Liver (tissue), 9 donors: Measurements from ENCODE around the gene CIB4. TPM values are rescaled to one million over a fixed set of nuclear protein-coding genes. Genes with fewer than 3 reads are reported as not detected.

Experiments
- DNase-seq: peaks from one replicate; pipeline ENCODE4 v3.0.0-alpha.2; 2017; ENCODE audit warnings: low spot score
- H3K27ac ChIP-seq, 2 donors: one replicate each; pipeline ENCODE4 v1.7.0; 2013; ENCODE audit warnings: inconsistent platforms in 2 of 2, low read length in 2 of 2, control low read depth in 1 of 2, low read depth in 1 of 2, mild to moderate bottlenecking in 1 of 2
- H3K27me3 ChIP-seq, 4 donors: one replicate each; pipeline versions ENCODE4 v1.6.1 to v1.7.0; 2013; ENCODE audit warnings: low read length in 3 of 4, inconsistent platforms in 1 of 4, mild to moderate bottlenecking in 1 of 4, moderate library complexity in 1 of 4; ENCODE audit not compliant: control insufficient read depth in 4 of 4, insufficient read depth in 4 of 4
- H3K36me3 ChIP-seq, 4 donors: one replicate each; pipeline versions ENCODE4 v1.6.1 to v1.7.0; 2013; ENCODE audit warnings: low read length in 3 of 4, mild to moderate bottlenecking in 3 of 4, low read depth in 1 of 4, moderate library complexity in 1 of 4; ENCODE audit not compliant: control insufficient read depth in 4 of 4, insufficient read depth in 3 of 4
- H3K4me1 ChIP-seq, 4 donors: one replicate each; pipeline versions ENCODE4 v1.6.1 to v1.7.0; 2013; ENCODE audit warnings: low read length in 3 of 4, mild to moderate bottlenecking in 3 of 4, moderate library complexity in 1 of 4; ENCODE audit not compliant: control insufficient read depth in 4 of 4, insufficient read depth in 4 of 4
- H3K4me3 ChIP-seq, 3 donors: one replicate each; pipeline versions ENCODE4 v1.6.1 to v1.7.0; 2013; ENCODE audit warnings: low read length in 3 of 3, control low read depth in 1 of 3, low read depth in 1 of 3, mild to moderate bottlenecking in 1 of 3
- H3K9ac ChIP-seq, 2 donors: one replicate each; pipeline ENCODE4 v1.7.0; 2013; ENCODE audit warnings: low read length in 2 of 2, mild to moderate bottlenecking in 2 of 2, moderate library complexity in 2 of 2, control low read depth in 1 of 2, low read depth in 1 of 2
- H3K9me3 ChIP-seq, 4 donors: one replicate each; pipeline versions ENCODE4 v1.6.1 to v1.7.0; 2013; ENCODE audit warnings: low read length in 3 of 4; ENCODE audit not compliant: control insufficient read depth in 4 of 4
- ATF3 ChIP-seq: IDR thresholded peaks from 2 replicates; pipeline ENCODE4 v1.6.1; 2016; ENCODE audit warnings: antibody characterized with exemption
- EGR1 ChIP-seq, 2 donors: IDR thresholded peaks; 2 replicates each; pipeline ENCODE4 v1.6.1; 2016 to 2018; ENCODE audit warnings: antibody characterized with exemption in 2 of 2, low read depth in 2 of 2
- FOXA1 ChIP-seq: IDR thresholded peaks from 2 replicates; pipeline ENCODE4 v1.6.1; 2016; ENCODE audit warnings: antibody characterized with exemption
- FOXA2 ChIP-seq: IDR thresholded peaks from 2 replicates; pipeline ENCODE4 v1.6.1; 2016; ENCODE audit warnings: antibody characterized with exemption
- GABPA ChIP-seq, 2 donors: IDR thresholded peaks in 1 of 2; conservative IDR thresholded peaks in 1 of 2; 2 replicates each; pipeline ENCODE4 v1.6.1; 2016; ENCODE audit warnings: antibody characterized with exemption in 2 of 2, mild to moderate bottlenecking in 1 of 2, moderate library complexity in 1 of 2
- HNF4A ChIP-seq, 2 donors: conservative IDR thresholded peaks; 2 replicates each; pipeline ENCODE4 v1.6.1; 2016; ENCODE audit warnings: antibody characterized with exemption in 2 of 2, mild to moderate bottlenecking in 2 of 2
- HNF4G ChIP-seq: IDR thresholded peaks from 2 replicates; pipeline ENCODE4 v1.6.1; 2016; ENCODE audit warnings: antibody characterized with exemption
- JUND ChIP-seq, 2 donors: IDR thresholded peaks; 2 replicates each; pipeline ENCODE4 v1.6.1; 2016; ENCODE audit warnings: antibody characterized with exemption in 2 of 2
- NR2F2 ChIP-seq: IDR thresholded peaks from 2 replicates; pipeline ENCODE4 v1.6.1; 2016; ENCODE audit warnings: antibody characterized with exemption
- RAD21 ChIP-seq, 2 donors: IDR thresholded peaks; 2 replicates each; pipeline ENCODE4 v1.6.1; 2016; ENCODE audit warnings: antibody characterized with exemption in 2 of 2, mild to moderate bottlenecking in 2 of 2
- REST ChIP-seq: IDR thresholded peaks from 2 replicates; pipeline ENCODE4 v1.6.1; 2016; ENCODE audit warnings: antibody characterized with exemption, mild to moderate bottlenecking
- RXRA ChIP-seq, 2 donors: IDR thresholded peaks; 2 replicates each; pipeline ENCODE4 v1.6.1; 2017 to 2018; ENCODE audit warnings: antibody characterized with exemption in 2 of 2, mild to moderate bottlenecking in 1 of 2
- SP1 ChIP-seq: IDR thresholded peaks from 2 replicates; pipeline ENCODE4 v1.6.1; 2018; ENCODE audit warnings: antibody characterized with exemption, mild to moderate bottlenecking
- TAF1 ChIP-seq: conservative IDR thresholded peaks from 2 replicates; pipeline ENCODE4 v1.6.1; 2016; ENCODE audit warnings: antibody characterized with exemption, mild to moderate bottlenecking
- YY1 ChIP-seq: IDR thresholded peaks from 2 replicates; pipeline ENCODE4 v1.6.1; 2016; ENCODE audit warnings: antibody characterized with exemption, mild to moderate bottlenecking
- ZBTB33 ChIP-seq: IDR thresholded peaks from 2 replicates; pipeline ENCODE4 v1.6.1; 2016; ENCODE audit warnings: antibody characterized with exemption
- WGBS: extraction: QIAGEN DNeasy Blood & Tissue Kit; methylation state at CpG from one replicate; pipeline ENCODE4 v1.1.7; 2013; 5-methylcytosine and 5-hydroxymethylcytosine counted together
- polyA plus RNA-seq, 2 donors: library from polyadenylated mRNA; stranded (reverse) in 1 of 2; unstranded in 1 of 2; fragments of 200-250 nt in 1 of 2; fragments of >200 nt in 1 of 2; fragmentation: Nextera tagmentation in 1 of 2; extraction: Ambion mirVana in 1 of 2; gene quantifications; one replicate each; pipeline versions ENCODE4 v1.2.1 to v1.2.3, GENCODE V29; 2013 to 2015
- total RNA-seq, 2 donors: library from RNA; depleted of rRNA; stranded (reverse); fragments of >200 nt; gene quantifications; one replicate each; pipeline ENCODE4 v1.2.3, GENCODE V29; 2014
- donor health status: healthy.
- donor health status: healthy.
- donor health status: healthy.
- donor health status: healthy.
- donor health status: healthy.

CIB4 gene
- total and polyA plus RNA-seq, 4 donors: not detected

- WGBS: 82% methylated on average over 18 of the region's 18 CpGs
- H3K4me3 ChIP-seq: no peak overlapping the region
- no peak for TF ChIP-seq YY1
- TF ChIP-seq EGR1 (IDR thresholded peaks at IDR 0.05; ENCODE audit: low read depth in 2 of 2): no peak
- TF ChIP-seq NR2F2: no peak
- no peak for TF ChIP-seq HNF4A (conservative IDR thresholded peaks at IDR 0.05)
- no peak for TF ChIP-seq ATF3
- no peak for TF ChIP-seq ZBTB33
- no peak for TF ChIP-seq FOXA2
- no peak for TF ChIP-seq SP1
- TF ChIP-seq JUND (IDR thresholded peaks at IDR 0.05): no peak
- TF ChIP-seq RAD21 (IDR thresholded peaks at IDR 0.05): no peak
- no peak for TF ChIP-seq HNF4G
- TF ChIP-seq RXRA (IDR thresholded peaks at IDR 0.05): no peak
- H3K36me3 ChIP-seq: no peaks in the 10 kb centered on the region
- no peak overlapping the region for H3K27ac ChIP-seq
- peaks cover 0 to 7% (median 1%) of the 10 kb centered on the region in 4 donors for H3K27me3 ChIP-seq
- no peak for DNase-seq
- H3K9me3 ChIP-seq: no peaks in the 10 kb centered on the region
- H3K4me1 ChIP-seq: peaks cover 0 to 2% (median under 1%) of the 10 kb centered on the region in 4 donors
- H3K9ac ChIP-seq: no peak overlapping the region
These were observed 26.7 kb downstream of the CIB4 start for GRCh38 chr2:26614216-26615138.

DNA sequence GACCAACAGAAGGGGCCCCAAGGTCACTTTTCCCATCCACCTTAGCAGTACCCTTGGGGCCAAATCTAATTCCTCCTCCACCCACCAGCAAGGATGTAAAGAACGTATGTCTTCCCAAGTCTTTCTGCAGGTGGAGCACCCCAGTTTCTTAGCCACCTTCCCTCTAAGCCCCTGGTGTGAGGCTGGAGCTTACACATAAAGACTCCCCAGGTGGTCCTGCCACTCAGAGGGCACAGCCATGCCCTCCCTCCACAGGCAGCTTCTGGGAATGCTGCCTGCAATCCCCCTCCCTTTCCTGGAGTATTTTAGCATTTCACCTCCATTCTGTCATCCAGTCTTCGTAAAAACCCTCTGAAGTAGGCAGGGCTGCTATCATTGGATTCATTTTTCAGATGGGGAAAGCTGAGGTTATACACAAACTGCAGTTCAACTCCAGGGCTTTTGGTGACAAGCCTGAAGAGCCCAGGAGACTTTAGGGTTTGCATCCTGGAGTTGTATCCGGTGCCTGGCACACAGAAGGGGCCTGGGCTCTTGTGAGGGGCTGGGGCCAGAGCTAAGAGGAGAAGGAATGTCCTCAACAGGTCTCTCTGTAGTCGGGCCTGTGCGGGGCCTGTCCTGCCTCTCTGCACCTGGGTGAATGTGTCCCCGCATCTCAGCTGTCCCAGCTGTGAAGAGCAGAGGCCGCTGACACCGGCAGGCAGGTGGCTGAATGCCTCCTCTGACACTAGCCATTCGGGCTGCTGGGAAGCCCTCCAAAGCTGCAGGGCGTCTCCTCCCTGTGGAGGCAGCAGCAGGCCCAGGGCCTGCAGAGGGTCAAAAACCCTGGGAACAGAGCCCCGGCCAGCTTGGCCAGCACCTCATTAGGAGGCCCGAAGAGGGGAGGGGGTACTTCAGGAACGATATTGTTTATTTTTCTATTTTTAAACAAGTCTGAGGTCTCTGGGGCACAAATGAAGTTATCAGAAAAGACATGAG lies 27.6 kb downstream of the CIB4 start:
- H3K27ac ChIP-seq: no peak overlapping the region
- peaks cover 0 to 7% (median 1%) of the 10 kb centered on the region in 4 donors for H3K27me3 ChIP-seq
- H3K4me1 ChIP-seq: peaks cover 0 to 2% (median under 1%) of the 10 kb centered on the region in 4 donors
- no peaks in the 10 kb centered on the region for H3K9me3 ChIP-seq
- TF ChIP-seq YY1 (no peak), RXRA (IDR thresholded peaks at IDR 0.05) (peak; percentile 72 to 77), SP1 (peak; percentile 19), NR2F2 (peak; percentile 59)
- DNase-seq: no peak
- no peaks in the 10 kb centered on the region for H3K36me3 ChIP-seq
- H3K9ac ChIP-seq: no peak overlapping the region
- WGBS: 77% methylated on average over 13 of the region's 13 CpGs
- no peak overlapping the region for H3K4me3 ChIP-seq

GRCh38 chr2:26612522-26613240 lies 28.5 kb downstream of the CIB4 start:
- Histone ChIP-seq H3K9me3 (no peaks in the 10 kb centered on the region), H3K36me3 (no peaks in the 10 kb centered on the region), H3K9ac (no peak overlapping the region), H3K27me3 (peaks cover 0 to 8% (median 1%) of the 10 kb centered on the region in 4 donors), H3K27ac (no peak overlapping the region), H3K4me1 (peaks cover 0 to 2% (median under 1%) of the 10 kb centered on the region in 4 donors), H3K4me3 (no peak overlapping the region)
- WGBS: 58% methylated on average over 8 of the region's 8 CpGs
- DNase-seq: no peak
- TF ChIP-seq GABPA (IDR thresholded peaks at IDR 0.05 in 1 of 2, conservative IDR thresholded peaks at IDR 0.05 in 1 of 2) (no peak), HNF4G (no peak), NR2F2 (no peak), REST (no peak), ATF3 (no peak), RAD21 (IDR thresholded peaks at IDR 0.05) (no peak), TAF1 (no peak), FOXA2 (no peak), FOXA1 (no peak), HNF4A (conservative IDR thresholded peaks at IDR 0.05) (no peak), JUND (IDR thresholded peaks at IDR 0.05) (no peak), EGR1 (IDR thresholded peaks at IDR 0.05; ENCODE audit: low read depth in 2 of 2) (no peak), YY1 (no peak)
